Peyer's patch (tissue), 4 donors: ENCODE results near the gene SYT9.

Experiments
- CTCF ChIP-seq, 6 experiments: fragments of 450-650 bp in 4 of 6; fragments of 200-600 bp in 2 of 6; sonication (generic) in 1 of 6; IDR thresholded peaks; one replicate each; pipeline ENCODE4 v1.5.1; 2017 to 2019; ENCODE audit warnings: antibody characterized with exemption in 6 of 6, mild to moderate bottlenecking in 3 of 6, moderate library complexity in 1 of 6
- POLR2A ChIP-seq, 2 donors: fragments of 450-650 bp; IDR thresholded peaks; one replicate each; pipeline ENCODE4 v1.5.1; 2017; ENCODE audit warnings: antibody characterized with exemption in 2 of 2, mild to moderate bottlenecking in 2 of 2, moderate library complexity in 2 of 2

GRCh38 chr11:7422544-7423331 is 171.0 kb downstream of the SYT9 start:
- no peak for TF ChIP-seq CTCF (IDR thresholded peaks at IDR 0.05)
- no peak for TF ChIP-seq POLR2A (IDR thresholded peaks at IDR 0.05)
